NCI-H526 (cell line): Measurements from ENCODE around the gene ATG4B.
"Not testable (repeated sequence)": the region's sequence is repeated elsewhere in the genome, so short reads cannot be mapped to it uniquely, and the experiment has no call there.

Source experiments
- DNase-seq, 2 experiments: peaks; one replicate each; lab custom pipeline; 2025; lab: John Stamatoyannopoulos, UW

The ATG4B gene

DNA sequence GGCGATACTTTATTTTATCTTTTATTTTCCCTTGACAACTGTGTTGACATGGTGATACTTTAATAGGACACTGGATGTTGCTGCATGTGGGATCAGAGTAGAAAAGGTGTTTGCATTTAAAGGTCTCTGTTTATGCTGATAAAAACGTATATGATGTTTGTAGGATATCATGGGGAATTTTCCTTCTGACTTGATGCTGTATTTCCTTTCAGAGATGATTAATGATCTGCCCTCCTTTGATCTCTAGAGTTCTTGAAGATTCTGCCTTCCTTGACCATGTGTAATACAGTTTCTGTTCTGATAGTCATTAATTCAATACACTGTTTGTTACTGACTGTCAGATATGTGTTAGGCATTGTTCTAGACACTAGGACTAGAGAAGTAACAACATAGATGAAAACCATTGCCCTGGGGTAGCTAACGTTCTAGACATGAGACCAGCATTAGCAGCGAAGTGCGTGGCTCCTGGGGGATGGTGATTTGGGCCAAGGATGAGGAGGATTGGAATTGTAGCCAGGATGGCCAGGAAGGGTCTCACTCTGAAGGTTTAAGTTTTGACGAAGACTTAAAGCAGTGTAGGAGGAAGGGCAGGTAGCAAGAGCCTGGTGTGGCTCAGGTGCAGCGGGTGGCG is 2.8 kb downstream of the ATG4B start:
- DNase-seq = no peak

- no peak for DNase-seq
These were observed 4.1 kb downstream of the ATG4B start for GRCh38 chr2:241641631-241642030.

DNA sequence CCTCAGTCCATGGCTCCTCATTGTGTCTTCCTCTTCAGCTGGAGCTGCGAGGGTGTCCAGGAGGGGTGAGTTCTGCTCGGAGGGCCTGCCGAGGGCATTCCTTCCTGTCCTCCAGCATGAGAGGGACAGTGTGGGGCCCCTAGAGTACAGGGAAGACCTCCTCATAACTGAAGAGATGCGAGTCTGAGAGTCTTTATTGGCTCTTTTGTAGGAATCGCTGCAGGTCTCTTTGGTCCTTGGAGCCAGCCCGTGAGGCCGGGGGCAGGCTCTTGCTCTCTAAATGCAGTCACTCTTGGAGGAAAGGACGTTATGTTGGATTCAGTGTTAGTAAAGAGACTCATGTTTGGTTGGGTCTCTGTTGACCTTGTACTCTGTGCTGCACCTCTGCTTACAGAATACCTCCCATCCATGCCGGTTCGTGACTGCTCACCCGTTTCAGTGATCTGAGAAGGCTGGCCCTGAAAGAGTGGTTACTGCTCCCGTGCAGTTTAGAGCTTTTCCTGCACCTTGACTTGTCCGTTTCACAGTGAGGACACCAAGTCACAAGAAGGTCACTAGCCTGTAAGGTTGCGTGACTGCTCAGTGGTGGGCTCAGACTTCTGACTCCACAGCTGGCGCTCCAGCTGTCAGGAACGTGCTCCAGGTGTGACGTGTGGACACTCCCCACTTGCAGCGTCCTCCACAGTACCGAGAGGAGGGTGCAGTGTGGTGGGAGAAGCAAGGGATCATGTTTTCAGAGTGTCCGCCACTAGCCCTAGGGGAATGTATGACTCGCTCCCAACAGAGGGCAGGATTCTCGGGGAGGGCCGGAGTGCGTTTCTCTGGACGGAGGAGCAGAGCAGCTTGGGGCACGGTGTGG is 7.8 kb downstream of the ATG4B start:
- no peak for DNase-seq

DNA sequence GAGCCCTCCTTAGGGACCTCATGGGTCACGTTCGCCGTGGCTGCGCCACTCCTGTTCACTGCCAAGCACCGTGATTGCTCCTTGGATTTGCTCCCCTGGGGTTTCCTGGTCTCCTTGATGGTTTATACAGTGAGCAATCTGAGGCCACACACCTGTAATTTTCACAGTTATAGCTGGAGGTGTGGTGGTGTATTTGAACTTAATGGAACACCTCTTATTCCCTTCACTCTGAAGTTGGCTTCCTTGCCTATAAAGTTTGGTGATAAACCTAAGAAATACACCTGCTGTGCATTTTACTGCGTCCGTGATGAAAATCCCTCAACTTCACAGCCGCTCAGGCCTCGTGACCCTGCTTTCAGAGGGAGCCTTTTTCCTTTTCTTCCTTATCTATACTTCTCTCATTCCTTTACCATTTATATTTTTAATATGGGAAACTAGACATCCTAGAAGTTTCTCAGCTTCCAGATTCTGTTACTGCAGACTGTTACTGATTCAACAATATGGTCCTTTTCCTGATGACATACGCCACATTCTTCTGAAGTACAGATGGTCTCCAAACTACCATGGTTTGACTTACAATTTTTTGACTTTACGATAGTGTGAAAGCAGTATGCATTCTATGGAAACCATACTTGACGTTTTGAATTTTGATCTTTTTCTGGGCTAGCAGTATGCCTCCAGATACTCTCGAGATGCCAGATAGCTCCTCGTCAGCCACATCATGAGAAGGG is 8.6 kb downstream of the ATG4B start:
- no peak for DNase-seq

DNA sequence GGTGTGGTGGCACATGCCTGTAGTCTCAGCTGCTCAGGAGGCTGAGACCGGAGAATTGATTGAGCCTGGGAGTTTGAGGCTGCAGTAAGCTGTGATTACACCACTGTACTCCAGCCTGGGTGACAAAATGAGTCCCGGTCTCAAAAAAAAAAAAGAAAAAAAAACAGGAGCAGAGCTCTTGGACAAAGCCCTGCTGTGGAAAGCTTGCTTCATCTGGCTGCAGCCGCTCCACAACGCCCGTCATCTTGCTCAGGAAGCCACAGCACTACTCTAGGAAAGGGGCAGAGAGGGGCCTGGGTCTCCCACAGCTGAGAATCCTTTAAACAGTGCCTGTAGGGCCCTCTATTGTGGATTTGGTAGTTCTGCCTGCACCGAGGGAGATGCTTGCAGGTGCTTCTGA is 11.0 kb downstream of the ATG4B start:
- DNase-seq = no peak

DNA sequence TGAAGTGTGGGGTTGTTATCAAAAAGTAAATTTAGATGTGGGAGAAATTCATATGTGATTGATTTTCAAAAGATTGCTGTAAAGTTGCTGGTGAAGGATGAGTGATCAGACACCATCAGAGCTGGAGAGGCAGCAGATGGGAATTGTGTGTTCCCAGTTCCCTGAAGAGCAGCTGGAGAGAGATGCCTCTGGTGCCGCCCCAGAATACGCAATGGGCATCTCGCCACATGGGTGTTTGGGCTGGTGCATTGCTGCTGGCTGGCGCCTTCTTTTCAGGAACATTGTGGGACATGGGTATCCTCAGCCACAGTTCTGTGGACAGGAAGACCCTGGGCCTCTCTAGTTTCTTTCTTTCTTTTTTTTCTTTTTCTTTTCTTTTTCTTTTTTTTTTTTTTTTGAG is 11.9 kb downstream of the ATG4B start:
- DNase-seq = no peak

- no peak for DNase-seq
These were observed 12.4 kb downstream of the ATG4B start for GRCh38 chr2:241649927-241650326.

DNA sequence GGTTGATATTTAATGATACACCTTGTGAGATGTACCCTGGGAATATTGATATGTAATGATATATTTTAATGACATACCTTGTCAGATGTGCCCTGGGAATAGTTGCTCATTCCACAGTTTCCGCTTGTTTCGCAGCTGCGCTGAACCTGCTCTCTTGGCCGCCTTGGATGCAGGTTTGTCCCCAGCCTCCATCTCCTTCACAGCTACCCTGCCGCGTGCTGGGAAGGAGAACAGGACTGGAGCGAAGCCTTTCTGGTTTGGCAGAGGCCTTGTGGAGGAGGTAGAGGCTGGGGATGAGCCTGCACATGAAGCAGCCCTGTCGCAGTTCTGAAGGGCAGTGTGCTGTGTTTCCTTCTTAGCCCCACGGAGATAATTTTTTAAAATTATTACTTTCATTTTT is 14.6 kb downstream of the ATG4B start:
- DNase-seq = no peak

GRCh38 chr2:241652722-241653121 is 15.2 kb downstream of the ATG4B start:
- DNase-seq = no peak

- DNase-seq = no peak
These were observed 15.8 kb downstream of the ATG4B start for GRCh38 chr2:241653210-241653750.

DNA sequence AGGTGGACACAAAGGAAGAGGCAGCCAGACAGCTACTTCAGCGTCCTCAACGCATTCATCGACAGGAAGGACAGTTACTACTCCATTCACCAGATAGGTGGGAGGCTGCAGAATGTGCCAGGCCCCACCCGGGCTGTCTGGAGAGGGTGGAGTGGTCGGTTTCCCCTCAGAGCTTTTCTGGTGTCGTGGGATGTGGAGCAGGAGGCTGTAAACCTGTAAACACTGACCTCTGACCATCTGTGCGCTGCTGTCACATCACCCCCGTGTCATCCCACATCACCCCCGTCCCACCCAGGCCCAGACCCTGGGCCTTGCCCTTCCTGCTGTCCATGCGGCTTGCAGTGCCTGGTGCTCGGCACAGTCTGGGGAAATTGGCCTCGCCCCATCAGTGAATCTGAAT is 17.1 kb downstream of the ATG4B start:
- DNase-seq = no peak

DNA sequence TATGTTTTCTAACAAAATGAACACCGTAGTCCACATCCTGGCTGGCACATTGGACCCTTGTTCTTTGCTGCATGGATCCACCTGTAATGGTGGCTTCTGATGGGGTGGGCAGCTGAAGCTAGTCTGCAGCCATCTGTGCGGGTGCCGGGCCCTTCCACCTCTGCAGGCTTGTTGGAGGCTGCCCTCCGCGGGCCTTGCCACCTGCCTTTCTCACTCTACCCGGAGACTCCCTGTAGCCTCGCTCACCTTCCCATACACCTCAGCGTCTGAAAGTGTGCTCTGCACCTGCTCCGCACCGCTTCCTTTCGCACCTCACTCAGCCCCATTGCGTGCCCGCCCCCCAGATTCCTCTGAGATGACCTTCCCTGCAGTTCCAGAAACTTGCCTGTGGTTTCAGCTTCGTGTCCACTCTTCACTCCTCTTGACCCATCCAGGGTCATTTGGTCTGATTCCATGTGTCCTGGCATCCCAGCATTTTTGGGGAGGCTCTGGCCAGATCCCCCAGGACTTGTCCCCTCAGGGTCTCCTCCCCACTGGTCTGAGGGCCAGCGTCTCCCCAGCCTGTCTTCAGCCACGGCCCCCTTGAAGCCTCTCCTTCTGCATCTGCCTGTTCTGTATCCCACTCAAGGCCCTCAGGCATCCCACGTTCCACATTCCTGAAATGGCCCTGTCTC is 18.2 kb downstream of the ATG4B start:
- DNase-seq = no peak

GRCh38 chr2:241656190-241656741 is 18.8 kb downstream of the ATG4B start:
- no peak for DNase-seq

DNA sequence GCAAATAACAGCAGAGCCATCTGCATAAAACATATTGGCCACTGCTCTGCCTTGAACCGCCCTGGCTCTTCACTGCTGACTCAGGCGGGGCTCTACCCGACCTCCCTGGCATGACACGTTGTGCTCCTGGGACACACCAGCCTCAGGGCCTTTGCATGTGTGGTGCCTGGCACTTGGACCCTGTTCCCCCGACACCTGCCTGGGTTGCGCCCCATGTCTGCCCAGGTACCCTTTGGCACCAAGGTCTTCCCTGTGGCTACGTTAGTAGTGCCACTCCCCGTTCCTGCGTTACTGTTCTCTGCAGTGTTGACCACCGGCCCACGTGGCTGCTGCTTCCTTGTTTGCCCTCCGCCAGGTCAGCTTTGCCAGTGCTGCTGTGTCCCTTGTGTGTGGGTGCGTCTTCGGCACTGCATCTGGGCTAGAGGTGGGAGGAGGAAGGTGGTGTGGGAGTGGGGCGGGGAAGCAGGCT is 20.3 kb downstream of the ATG4B start:
- DNase-seq = no peak

DNA sequence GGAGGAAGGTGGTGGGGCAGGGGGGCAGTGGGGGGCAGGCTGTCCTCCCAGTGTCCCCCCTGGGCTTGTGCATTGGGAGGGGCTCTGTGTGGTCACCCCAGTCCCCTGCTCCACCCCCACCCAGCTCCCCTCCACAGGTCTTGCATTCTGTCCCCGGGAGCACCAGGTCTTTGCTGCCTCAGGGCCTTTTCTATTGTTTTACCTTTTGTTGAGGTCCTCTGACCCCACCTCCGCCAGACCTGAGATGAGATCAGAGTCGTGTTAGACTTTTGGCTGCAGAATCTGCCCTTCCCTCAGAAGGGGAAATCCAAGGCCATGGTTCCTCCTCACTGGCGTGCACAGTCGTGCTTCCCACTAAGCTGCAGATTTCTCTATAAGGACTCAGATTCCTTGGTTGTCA is 20.8 kb downstream of the ATG4B start:
- no peak for DNase-seq

DNA sequence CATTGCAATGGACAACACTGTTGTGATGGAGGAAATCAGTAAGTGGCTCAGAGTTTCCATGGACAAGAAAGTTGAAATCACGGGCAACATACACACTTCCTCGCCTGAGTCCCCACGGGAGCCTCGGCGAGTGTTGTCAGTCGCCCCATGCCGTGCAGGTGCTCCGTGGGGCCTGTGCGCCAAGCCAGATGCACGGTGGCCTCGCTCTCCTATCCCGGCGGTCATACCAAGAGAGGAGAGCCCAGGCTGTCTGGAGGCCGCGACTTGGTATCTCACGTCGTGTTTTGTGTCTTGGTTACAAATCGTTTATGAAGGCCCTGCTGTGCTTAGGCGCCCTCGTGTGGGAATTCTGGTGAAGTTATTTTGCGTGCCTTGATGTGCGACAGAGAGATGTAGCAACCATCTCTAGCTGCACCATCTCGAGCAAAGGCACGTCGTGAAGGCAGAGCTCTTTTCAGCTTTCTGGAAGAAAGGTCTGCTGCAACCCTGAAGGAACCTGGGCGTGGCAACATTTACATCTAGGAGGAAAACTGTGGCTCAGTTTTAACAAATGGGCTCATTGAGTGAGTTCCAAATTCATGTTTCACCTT is 21.8 kb downstream of the ATG4B start:
- peak; percentile 61 to 88 for DNase-seq

GRCh38 chr2:241660593-241661213 is 23.2 kb downstream of the ATG4B start:
- no peak for DNase-seq

DNA sequence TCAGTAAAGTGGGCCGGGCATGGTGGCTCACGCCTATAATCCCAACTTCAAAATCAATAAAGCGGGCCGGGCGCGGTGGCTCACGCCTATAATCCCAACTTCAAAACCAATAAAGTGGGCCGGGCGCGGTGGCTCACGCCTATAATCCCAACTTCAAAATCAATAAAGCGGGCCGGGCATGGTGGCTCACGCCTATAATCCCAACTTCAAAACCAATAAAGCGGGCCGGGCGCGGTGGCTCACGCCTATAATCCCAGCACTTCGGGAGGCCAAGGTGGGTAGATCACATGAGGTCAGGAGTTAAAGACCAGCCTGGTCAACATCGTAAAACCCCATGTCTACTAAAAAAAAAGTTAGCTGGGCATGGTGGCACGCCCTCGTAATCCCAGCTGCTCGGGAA is 25.2 kb downstream of the ATG4B start:
- not testable (repeated sequence) for DNase-seq

GRCh38 chr2:241665731-241666440 is 28.4 kb downstream of the ATG4B start:
- no peak for DNase-seq
